ENCODE measurements around the gene SELENOF.

SELENOF gene

DNA sequence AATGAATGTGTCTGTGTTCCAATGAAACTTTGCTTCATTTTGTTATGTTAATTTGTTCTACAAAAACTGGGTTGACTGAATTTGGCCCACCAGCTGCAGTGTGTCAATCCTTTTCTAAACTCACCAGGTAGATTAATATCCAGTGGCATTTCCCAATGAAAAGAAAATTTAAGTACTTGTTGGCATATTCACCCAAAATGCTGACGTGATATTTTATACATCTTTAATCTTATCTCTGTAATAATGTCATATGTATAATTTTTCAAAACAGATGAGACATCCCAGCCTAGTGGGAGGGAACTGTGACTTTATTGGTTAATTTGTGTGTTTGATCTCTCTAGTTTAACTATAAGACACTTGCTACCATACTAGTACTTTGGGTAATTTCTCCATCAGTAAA lies 8.1 kb downstream of the SELENOF start:
- TF ChIP-seq GATA3 (IDR thresholded peaks at IDR 0.05; ENCODE audit: low read depth, low read length) (no peak), GATA2 (IDR thresholded peaks at IDR 0.05; ENCODE audit: low read depth, low read length) (no peak)

GRCh38 chr1:86888327-86888726 lies 25.6 kb downstream of the SELENOF start:
- TF ChIP-seq GATA2 (IDR thresholded peaks at IDR 0.05; ENCODE audit: low read depth, low read length), result no peak
- TF ChIP-seq GATA3 (IDR thresholded peaks at IDR 0.05; ENCODE audit: low read depth, low read length), result no peak

GRCh38 chr1:86887479-86888162 lies 26.3 kb downstream of the SELENOF start:
- TF ChIP-seq GATA3 (IDR thresholded peaks at IDR 0.05; ENCODE audit: low read depth, low read length), result no peak
- TF ChIP-seq GATA2 (IDR thresholded peaks at IDR 0.05; ENCODE audit: low read depth, low read length), result no peak

- TF ChIP-seq GATA3 (IDR thresholded peaks at IDR 0.05; ENCODE audit: low read depth, low read length), result no peak
- no peak for TF ChIP-seq GATA2 (IDR thresholded peaks at IDR 0.05; ENCODE audit: low read depth, low read length)
Measured at GRCh38 chr1:86875722-86876121, 38.2 kb downstream of the SELENOF start.

GRCh38 chr1:86872086-86872485 lies 41.8 kb downstream of the SELENOF start:
- TF ChIP-seq GATA3 (IDR thresholded peaks at IDR 0.05; ENCODE audit: low read depth, low read length), result no peak
- no peak for TF ChIP-seq GATA2 (IDR thresholded peaks at IDR 0.05; ENCODE audit: low read depth, low read length)

DNA sequence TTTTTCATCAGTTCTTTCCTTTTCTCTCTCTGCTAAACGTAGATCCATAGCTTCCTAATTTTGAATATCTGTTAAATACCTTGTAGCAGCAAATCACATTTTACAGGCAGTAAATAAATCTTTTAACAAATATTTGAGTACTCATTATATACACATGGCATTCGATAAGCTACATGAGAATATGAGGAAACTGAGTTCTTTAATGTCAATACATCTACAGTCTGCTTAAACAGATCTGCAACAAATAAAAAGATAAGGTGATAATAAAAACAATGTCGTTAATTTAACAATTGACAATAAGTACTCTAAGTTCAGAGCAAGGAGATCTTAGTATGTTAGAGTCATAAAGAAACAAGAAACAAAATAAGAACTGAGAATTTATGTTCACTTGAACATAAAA lies 42.9 kb downstream of the SELENOF start:
- no peak for TF ChIP-seq GATA2 (IDR thresholded peaks at IDR 0.05; ENCODE audit: low read depth, low read length)
- no peak for TF ChIP-seq GATA3 (IDR thresholded peaks at IDR 0.05; ENCODE audit: low read depth, low read length)

DNA sequence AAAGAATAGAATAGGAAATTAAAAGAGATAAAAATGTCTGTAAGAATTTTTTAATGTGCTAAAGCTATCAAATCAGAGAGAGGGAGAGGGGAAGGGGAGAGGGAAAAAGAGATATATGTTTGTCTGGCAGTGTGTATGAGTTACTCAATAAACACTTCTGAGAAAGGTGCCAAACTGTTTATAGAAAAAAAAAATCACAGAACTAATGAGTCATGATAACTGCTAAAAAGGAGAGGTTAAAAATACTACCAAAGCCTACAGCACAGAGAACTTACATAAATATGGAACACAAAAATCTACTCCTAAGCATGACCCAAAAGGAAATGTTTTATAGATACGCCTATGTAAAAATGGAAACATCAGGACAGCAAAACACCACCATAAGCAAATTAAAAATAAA lies 45.4 kb downstream of the SELENOF start:
- TF ChIP-seq GATA3 (IDR thresholded peaks at IDR 0.05; ENCODE audit: low read depth, low read length), result no peak
- no peak for TF ChIP-seq GATA2 (IDR thresholded peaks at IDR 0.05; ENCODE audit: low read depth, low read length)

- TF ChIP-seq GATA3 (IDR thresholded peaks at IDR 0.05; ENCODE audit: low read depth, low read length) (no peak), GATA2 (IDR thresholded peaks at IDR 0.05; ENCODE audit: low read depth, low read length) (no peak)
Measured at GRCh38 chr1:86866665-86867064, 47.3 kb downstream of the SELENOF start.

- TF ChIP-seq GATA2 (IDR thresholded peaks at IDR 0.05; ENCODE audit: low read depth, low read length) (no peak), GATA3 (IDR thresholded peaks at IDR 0.05; ENCODE audit: low read depth, low read length) (no peak)
Measured at GRCh38 chr1:86865973-86866637, 47.8 kb downstream of the SELENOF start.

DNA sequence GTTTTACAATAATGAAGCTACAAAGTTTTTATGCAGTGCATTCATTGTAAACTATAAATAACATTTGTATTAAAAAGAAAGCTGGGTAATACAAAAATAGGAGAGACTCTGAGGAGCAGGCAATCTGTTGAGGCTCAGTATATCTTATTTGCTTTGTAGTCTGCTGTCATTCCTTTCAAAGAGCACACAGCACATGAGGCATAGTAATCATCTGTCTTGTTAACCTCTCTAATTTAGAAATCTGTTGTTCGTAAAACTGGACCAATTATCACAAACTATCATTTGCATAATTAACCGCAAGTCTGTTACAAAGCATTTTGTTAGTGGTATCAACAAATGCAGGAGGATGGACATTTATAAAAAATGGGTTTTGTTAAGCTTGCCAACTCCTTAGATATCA lies 51.0 kb downstream of the SELENOF start:
- no peak for TF ChIP-seq GATA2 (IDR thresholded peaks at IDR 0.05; ENCODE audit: low read depth, low read length)
- no peak for TF ChIP-seq GATA3 (IDR thresholded peaks at IDR 0.05; ENCODE audit: low read depth, low read length)

GRCh38 chr1:86861424-86861823 lies 52.5 kb downstream of the SELENOF start:
- no peak for TF ChIP-seq GATA3 (IDR thresholded peaks at IDR 0.05; ENCODE audit: low read depth, low read length)
- TF ChIP-seq GATA2 (IDR thresholded peaks at IDR 0.05; ENCODE audit: low read depth, low read length), result no peak

GRCh38 chr1:86860424-86860823 lies 53.5 kb downstream of the SELENOF start:
- TF ChIP-seq GATA3 (IDR thresholded peaks at IDR 0.05; ENCODE audit: low read depth, low read length) (no peak), GATA2 (IDR thresholded peaks at IDR 0.05; ENCODE audit: low read depth, low read length) (no peak)

DNA sequence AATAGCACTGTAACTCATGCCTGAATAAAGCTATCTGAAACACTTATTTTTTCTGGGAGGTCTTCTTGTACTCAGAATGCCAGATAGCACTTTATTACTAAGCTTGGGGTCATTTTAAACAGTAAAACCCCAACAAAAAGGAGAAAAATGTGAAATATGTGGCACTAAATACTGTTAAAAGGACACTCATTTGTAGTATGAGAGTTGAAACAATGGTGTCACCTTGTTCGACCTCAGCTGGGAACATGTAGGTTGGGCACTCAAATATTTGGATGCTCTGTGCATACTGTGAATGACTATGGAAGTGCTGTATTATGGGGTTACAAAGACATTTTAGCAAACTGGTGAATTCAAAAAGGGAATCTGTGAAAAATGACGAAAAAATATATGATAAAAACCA lies 53.9 kb downstream of the SELENOF start:
- TF ChIP-seq GATA3 (IDR thresholded peaks at IDR 0.05; ENCODE audit: low read depth, low read length) (no peak), GATA2 (IDR thresholded peaks at IDR 0.05; ENCODE audit: low read depth, low read length) (no peak)

DNA sequence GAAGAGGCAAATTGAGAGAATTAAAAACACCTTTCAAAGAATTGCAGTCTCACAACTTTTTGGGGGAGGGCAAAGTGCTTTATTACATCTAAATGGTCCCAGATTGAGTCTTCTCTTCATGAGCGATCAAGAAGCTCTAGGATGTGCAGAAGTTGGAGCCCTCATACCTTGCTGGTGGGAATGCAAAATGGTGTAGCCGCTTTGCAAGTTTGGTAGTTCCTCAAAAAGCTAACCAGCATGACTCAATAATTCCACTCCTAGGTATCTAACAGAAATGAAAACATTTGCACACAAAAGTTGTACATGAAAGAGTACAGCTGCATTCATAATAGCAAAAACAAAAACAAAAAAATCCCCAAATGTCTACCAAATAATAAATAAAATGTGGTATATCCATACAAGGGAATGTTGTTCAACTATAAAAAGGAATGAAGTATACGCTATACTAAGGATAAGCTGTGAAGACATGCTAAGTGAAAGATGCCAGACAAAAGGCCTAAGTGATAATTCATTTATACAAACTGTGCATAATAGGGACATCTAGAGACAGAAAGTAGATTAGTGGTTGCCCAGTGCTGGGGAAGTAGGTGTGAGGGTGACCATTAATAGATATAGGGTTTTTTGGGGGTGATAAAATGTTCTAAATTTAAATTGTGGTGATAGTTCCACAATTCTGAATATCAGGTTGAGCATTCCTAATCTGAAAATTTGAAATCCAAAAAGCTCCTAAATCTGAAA lies 55.2 kb downstream of the SELENOF start:
- TF ChIP-seq GATA3 (IDR thresholded peaks at IDR 0.05; ENCODE audit: low read depth, low read length), result no peak
- no peak for TF ChIP-seq GATA2 (IDR thresholded peaks at IDR 0.05; ENCODE audit: low read depth, low read length)

DNA sequence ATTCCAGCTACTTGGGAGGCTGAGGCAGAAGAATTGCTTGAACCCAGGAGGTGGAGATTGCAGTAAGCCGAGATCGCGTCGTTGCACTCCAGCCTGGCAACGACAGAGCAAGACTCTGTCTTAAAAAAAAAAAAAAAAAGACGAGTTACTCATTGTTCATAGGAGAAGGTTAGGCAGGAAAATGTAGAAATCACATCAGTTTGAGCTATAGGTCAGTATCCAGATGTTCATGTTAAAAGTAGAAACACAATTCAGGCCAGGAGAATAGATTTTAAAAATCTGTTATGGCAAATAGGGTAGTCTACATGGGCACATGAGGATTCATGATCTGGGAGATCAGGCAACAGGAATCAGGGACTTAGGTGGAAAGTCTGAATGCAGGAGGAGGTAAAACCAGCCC lies 57.7 kb downstream of the SELENOF start:
- TF ChIP-seq GATA3 (IDR thresholded peaks at IDR 0.05; ENCODE audit: low read depth, low read length), result no peak
- no peak for TF ChIP-seq GATA2 (IDR thresholded peaks at IDR 0.05; ENCODE audit: low read depth, low read length)

All from SH-SY5Y (cell line).